ENCODE measurements around the gene TESPA1.

DNA sequence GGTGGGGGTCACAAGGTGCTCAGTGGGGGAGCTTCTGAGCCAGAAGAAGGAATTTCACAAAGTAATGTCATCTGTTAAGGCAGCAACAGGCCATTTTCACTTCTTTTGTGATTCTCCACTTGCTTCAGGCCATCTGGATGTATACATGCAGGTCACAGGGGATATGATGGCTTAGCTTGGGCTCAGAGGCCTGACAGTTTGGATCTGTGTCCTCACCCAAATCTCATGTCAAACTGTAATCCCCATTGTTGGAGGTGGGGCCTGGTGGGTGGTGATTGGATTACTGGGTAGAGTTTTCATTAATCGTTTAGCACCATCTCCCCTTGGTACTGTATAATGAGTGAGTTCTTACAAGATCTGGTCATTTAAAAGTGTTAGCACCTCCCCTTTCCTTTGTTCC, 36.4 kb downstream of the TESPA1 start:
- TF ChIP-seq EZH2 (IDR thresholded peaks at IDR 0.05; ENCODE audit: low read length, missing control alignments) (no peak), CTCF (conservative IDR thresholded peaks at IDR 0.05 in 1 of 2, IDR thresholded peaks at IDR 0.05 in 1 of 2; ENCODE audit: low read depth in 1 of 2, low read length in 2 of 2) (no peak)

All from fibroblast of lung (primary cell).